ENCODE results near the gene ZNF575.

The ZNF575 gene

GRCh38 chr19:43532962-43533545 lies at the start of gene ZNF575:
ZNF575 (plus strand) TSS chr19:43533188; CDS start chr19:43534423, 1,235 bp downstream.
- TF ChIP-seq CTCF (IDR thresholded peaks at IDR 0.05; ENCODE audit: low read depth, low read length, missing control alignments) = no peak
- peak within 1 kb of the TSS; percentile 63 for H3K4me3 ChIP-seq (ENCODE audit: low read depth, low read length)
- peak; percentile 88 for DNase-seq (ENCODE audit: low read depth)

GRCh38 chr19:43483281-43483680 lies 49.7 kb upstream of the ZNF575 start:
- DNase-seq (ENCODE audit: low read depth) = no peak
- no peak overlapping the region for H3K4me3 ChIP-seq (ENCODE audit: low read depth, low read length)
- no peak for TF ChIP-seq CTCF (IDR thresholded peaks at IDR 0.05; ENCODE audit: low read depth, low read length, missing control alignments)

- TF ChIP-seq CTCF (IDR thresholded peaks at IDR 0.05; ENCODE audit: low read depth, low read length, missing control alignments) = no peak
- DNase-seq (ENCODE audit: low read depth) = no peak
Observed at GRCh38 chr19:43485951-43486350, 47.0 kb upstream of the ZNF575 start.

GRCh38 chr19:43486412-43486811 lies 46.6 kb upstream of the ZNF575 start:
- no peak for DNase-seq (ENCODE audit: low read depth)
- H3K4me3 ChIP-seq (ENCODE audit: low read depth, low read length) = no peak overlapping the region
- TF ChIP-seq CTCF (IDR thresholded peaks at IDR 0.05; ENCODE audit: low read depth, low read length, missing control alignments) = no peak

More at GRCh38 chr19:43485951-43486350, 47.0 kb upstream of the ZNF575 start:
- no peak overlapping the region for H3K4me3 ChIP-seq (ENCODE audit: low read depth, low read length)

- no peak overlapping the region for H3K4me3 ChIP-seq (ENCODE audit: low read depth, low read length)
- DNase-seq (ENCODE audit: low read depth) = no peak
- TF ChIP-seq CTCF (IDR thresholded peaks at IDR 0.05; ENCODE audit: low read depth, low read length, missing control alignments) = no peak
Observed at GRCh38 chr19:43488179-43488578, 44.8 kb upstream of the ZNF575 start.

- no peak for DNase-seq (ENCODE audit: low read depth)
- no peak overlapping the region for H3K4me3 ChIP-seq (ENCODE audit: low read depth, low read length)
- no peak for TF ChIP-seq CTCF (IDR thresholded peaks at IDR 0.05; ENCODE audit: low read depth, low read length, missing control alignments)
Observed at GRCh38 chr19:43489310-43489709, 43.7 kb upstream of the ZNF575 start.

GRCh38 chr19:43489979-43490599 lies 42.9 kb upstream of the ZNF575 start:
- DNase-seq (ENCODE audit: low read depth) = no peak
- no peak for TF ChIP-seq CTCF (IDR thresholded peaks at IDR 0.05; ENCODE audit: low read depth, low read length, missing control alignments)
- H3K4me3 ChIP-seq (ENCODE audit: low read depth, low read length) = no peak overlapping the region

Data from GM12864 (cell line).